ENCODE measurements around the gene RHEB.

Gene RHEB

GRCh38 chr7:151551820-151552219 is 32.1 kb upstream of the RHEB start:
- TF ChIP-seq SPI1 (IDR thresholded peaks at IDR 0.05; ENCODE audit: borderline replicate concordance, low read depth): no peak
- no peak for TF ChIP-seq POLR2AphosphoS5 (IDR thresholded peaks at IDR 0.05; ENCODE audit: low read depth)
- no peak for TF ChIP-seq GABPA (IDR thresholded peaks at IDR 0.05; ENCODE audit: low read depth)
- no peak for TF ChIP-seq CTCF (IDR thresholded peaks at IDR 0.05; ENCODE audit: insufficient read depth, low read length)
- no peak for TF ChIP-seq REST (IDR thresholded peaks at IDR 0.05; ENCODE audit: insufficient replicate concordance, low read depth)
- H3K27me3 ChIP-seq (ENCODE audit: insufficient read depth, poor library complexity, severe bottlenecking): no peaks in the 10 kb centered on the region
- H3K4me3 ChIP-seq (replicated peaks; ENCODE audit: insufficient read depth, low read length): no peak overlapping the region
- no peak overlapping the region for H3K27ac ChIP-seq (replicated peaks)
- no peak for DNase-seq (ENCODE audit: low read depth in 1 of 2, low spot score in 1 of 2)

GRCh38 chr7:151550656-151551286 is 31.1 kb upstream of the RHEB start:
- Histone ChIP-seq H3K27ac (replicated peaks) (no peak overlapping the region), H3K4me3 (replicated peaks; ENCODE audit: insufficient read depth, low read length) (no peak overlapping the region), H3K27me3 (ENCODE audit: insufficient read depth, poor library complexity, severe bottlenecking) (no peaks in the 10 kb centered on the region)
- no peak for DNase-seq (ENCODE audit: low read depth in 1 of 2, low spot score in 1 of 2)
- no peak for TF ChIP-seq SPI1 (IDR thresholded peaks at IDR 0.05; ENCODE audit: borderline replicate concordance, low read depth)
- no peak for TF ChIP-seq REST (IDR thresholded peaks at IDR 0.05; ENCODE audit: insufficient replicate concordance, low read depth)
- TF ChIP-seq CTCF (IDR thresholded peaks at IDR 0.05; ENCODE audit: insufficient read depth, low read length): no peak
- no peak for TF ChIP-seq GABPA (IDR thresholded peaks at IDR 0.05; ENCODE audit: low read depth)
- TF ChIP-seq POLR2AphosphoS5 (IDR thresholded peaks at IDR 0.05; ENCODE audit: low read depth): no peak

GRCh38 chr7:151549644-151550043 is 29.9 kb upstream of the RHEB start:
- TF ChIP-seq SPI1 (IDR thresholded peaks at IDR 0.05; ENCODE audit: borderline replicate concordance, low read depth): no peak
- no peak for TF ChIP-seq POLR2AphosphoS5 (IDR thresholded peaks at IDR 0.05; ENCODE audit: low read depth)
- no peak for TF ChIP-seq GABPA (IDR thresholded peaks at IDR 0.05; ENCODE audit: low read depth)
- no peak for TF ChIP-seq REST (IDR thresholded peaks at IDR 0.05; ENCODE audit: insufficient replicate concordance, low read depth)
- no peak for TF ChIP-seq CTCF (IDR thresholded peaks at IDR 0.05; ENCODE audit: insufficient read depth, low read length)
- H3K27me3 ChIP-seq (ENCODE audit: insufficient read depth, poor library complexity, severe bottlenecking): no peaks in the 10 kb centered on the region
- no peak overlapping the region for H3K4me3 ChIP-seq (replicated peaks; ENCODE audit: insufficient read depth, low read length)
- no peak overlapping the region for H3K27ac ChIP-seq (replicated peaks)
- DNase-seq (ENCODE audit: low read depth in 1 of 2, low spot score in 1 of 2): no peak

Data from HL-60 (cell line).